SK-N-SH (cell line): Measurements from ENCODE around the gene LMAN2. TPM values are rescaled to one million over a fixed set of nuclear protein-coding genes. Genes with fewer than 3 reads are reported as not detected.
A peak's percentile ranks its signal among the peaks of the same experiment; 100 is the strongest.

Experiments
- CTCF ChIA-PET: fragments of 300-600, 350-600 bp; formaldehyde crosslinking; extraction: SDS; loops from one replicate; lab custom pipeline; 2021; lab: Yijun Ruan, JAX
- POLR2A ChIA-PET: fragments of 350-600 bp; sonication (Branson Sonifier 250); formaldehyde crosslinking; extraction: SDS; loops from one replicate; lab custom pipeline; 2020; ENCODE audit warnings: antibody characterized with exemption, inconsistent platforms; lab: Yijun Ruan, JAX
- DNase-seq: peaks from one replicate; pipeline ENCODE4 v3.0.0; 2012
- H2AFZ ChIP-seq: fragments of 200-600 bp; sonication (generic); 2 replicates; pipeline ENCODE4 v1.8.1; 2016; ENCODE audit warnings: antibody characterized with exemption, mild to moderate bottlenecking, low read depth
- H3F3A ChIP-seq: fragments of 200-600 bp; sonication (generic); replicated peaks from 2 replicates; pipeline ENCODE3; 2016; ENCODE audit warnings: antibody characterized with exemption, mild to moderate bottlenecking; ENCODE audit not compliant: insufficient read depth
- H3K27ac ChIP-seq, 2 experiments: fragments of 200-500 bp in 1 of 2; fragments of 200-600 bp in 1 of 2; sonication (Bioruptor generic) in 1 of 2; sonication (generic), shearing (Covaris generic) in 1 of 2; 2 replicates each; pipeline versions ENCODE4 v1.5.1 to v1.6.1; 2014 to 2016; ENCODE audit warnings: low read depth in 2 of 2, inconsistent platforms in 1 of 2, low read length in 1 of 2, mild to moderate bottlenecking in 1 of 2, mixed read lengths in 1 of 2
- H3K27me3 ChIP-seq: fragments of 200-600 bp; sonication (generic), shearing (Covaris generic); 2 replicates; pipeline ENCODE4 v1.6.1; 2016; ENCODE audit warnings: mixed run types; ENCODE audit not compliant: insufficient read depth
- H3K36me3 ChIP-seq, 2 experiments: fragments of 200-500 bp in 1 of 2; fragments of 200-600 bp in 1 of 2; sonication (Bioruptor generic) in 1 of 2; sonication (generic) in 1 of 2; replicated peaks in 1 of 2; 2 replicates each; pipeline versions ENCODE3 to v1.5.1; 2014 to 2016; ENCODE audit warnings: low read length in 1 of 2, mild to moderate bottlenecking in 1 of 2; ENCODE audit not compliant: insufficient read depth in 2 of 2, control insufficient read depth in 1 of 2
- H3K4me1 ChIP-seq, 2 experiments: fragments of 200-500 bp in 1 of 2; fragments of 200-600 bp in 1 of 2; sonication (Bioruptor generic) in 1 of 2; sonication (generic), shearing (Covaris generic) in 1 of 2; 2 replicates each; pipeline versions ENCODE4 v1.5.1 to v1.6.1; 2014 to 2016; ENCODE audit warnings: low read depth in 1 of 2, low read length in 1 of 2, mixed run types in 1 of 2; ENCODE audit not compliant: insufficient read depth in 2 of 2, control insufficient read depth in 1 of 2
- H3K4me2 ChIP-seq: fragments of 200-600 bp; sonication (generic), shearing (Covaris generic); 2 replicates; pipeline ENCODE4 v1.6.1; 2017; ENCODE audit warnings: mixed run types
- H3K4me3 ChIP-seq, 2 experiments: fragments of 200-500 bp in 1 of 2; fragments of 200-600 bp in 1 of 2; sonication (Bioruptor generic) in 1 of 2; sonication (generic), shearing (Covaris generic) in 1 of 2; 2 replicates each; pipeline versions ENCODE4 v1.5.1 to v1.8.1; 2014 to 2016; ENCODE audit warnings: low read depth in 2 of 2, inconsistent platforms in 1 of 2, low read length in 1 of 2, mild to moderate bottlenecking in 1 of 2, mixed read lengths in 1 of 2, moderate library complexity in 1 of 2
- H3K79me2 ChIP-seq: fragments of 200-600 bp; sonication (generic); 2 replicates; pipeline ENCODE4 v1.8.1; 2017; ENCODE audit warnings: mild to moderate bottlenecking; ENCODE audit not compliant: insufficient read depth
- H3K9ac ChIP-seq: fragments of 200-600 bp; sonication (generic); 2 replicates; pipeline ENCODE4 v1.6.1; 2017; ENCODE audit warnings: mixed run types
- H3K9me2 ChIP-seq: fragments of 200-600 bp; sonication (generic); 2 replicates; pipeline ENCODE4 v1.6.1; 2017; ENCODE audit warnings: mixed run types
- H3K9me3 ChIP-seq: fragments of 200-600 bp; sonication (generic); 2 replicates; pipeline ENCODE4 v1.6.1; 2017; ENCODE audit warnings: mixed run types, mild to moderate bottlenecking, moderate library complexity
- H4K20me1 ChIP-seq: fragments of 200-600 bp; sonication (generic); 2 replicates; pipeline ENCODE4 v1.6.1; 2017; ENCODE audit warnings: mild to moderate bottlenecking, mixed run types; ENCODE audit not compliant: insufficient read depth
- FOXM1 ChIP-seq: IDR thresholded peaks from 2 replicates; pipeline ENCODE4 v1.4.0; 2012; ENCODE audit warnings: low read depth, mild to moderate bottlenecking
- GABPA ChIP-seq: IDR thresholded peaks from 2 replicates; pipeline ENCODE4 v1.4.0; 2012; ENCODE audit warnings: low read depth, mild to moderate bottlenecking
- JUND ChIP-seq: IDR thresholded peaks from 2 replicates; pipeline ENCODE4 v1.4.0; 2012
- MXI1 ChIP-seq: IDR thresholded peaks from 2 replicates; pipeline ENCODE4 v1.6.1; 2012; ENCODE audit warnings: mild to moderate bottlenecking, low read depth, low read length, improper control_type of control experiment
- NFIC ChIP-seq: IDR thresholded peaks from 2 replicates; pipeline ENCODE4 v1.4.0; 2012; ENCODE audit warnings: borderline replicate concordance
- USF1 ChIP-seq: IDR thresholded peaks from 2 replicates; pipeline ENCODE4 v1.4.0; 2012; ENCODE audit warnings: low read depth, borderline replicate concordance
- ZBTB33 ChIP-seq: IDR thresholded peaks from 2 replicates; pipeline ENCODE4 v1.4.0; 2012; ENCODE audit warnings: low read depth, borderline replicate concordance
- WGBS: methylation state at CpG from one replicate; pipeline ENCODE4 v1.1.6; 2017; ENCODE audit warnings: low lambda C conversion rate; 5-methylcytosine and 5-hydroxymethylcytosine counted together
- polyA plus RNA-seq, 3 experiments: library from polyadenylated mRNA; depleted of rRNA; stranded (reverse); fragments of >200 nt; gene quantifications; 2 replicates each; pipeline ENCODE4 v1.2.3, GENCODE V29; 2012

Gene LMAN2
- polyA plus RNA-seq, 1 of the 3 experiments (the other 2 are of a cell fraction): 500 TPM

- WGBS: no CpG with 5 or more reads among the region's 1 CpG
- Histone ChIP-seq H3K4me1 (peaks cover 0 to 7% of the 10 kb centered on the region in 2 experiments; a peak in 1 of 4 replicates), H3K9me2 (no peaks in the 10 kb centered on the region), H3K27me3 (no peaks in the 10 kb centered on the region), H3K9ac (no peak overlapping the region), H2AFZ (no peak overlapping the region), H3F3A (no peaks in the 10 kb centered on the region), H3K79me2 (no peaks in the 10 kb centered on the region; the same call in 1 of the 2 replicates), H4K20me1 (0 out of 2 replicates have a peak, but pooled peaks cover 8% of the 10 kb centered on the region), H3K36me3 (peaks cover 0 to 19% of the 10 kb centered on the region in 2 experiments), H3K9me3 (no peaks in the 10 kb centered on the region), H3K4me3 (no peak overlapping the region), H3K4me2 (no peak overlapping the region), H3K27ac (peak overlapping the region in 1 of 2 experiments; percentile 31; a peak in 2 of 4 replicates)
- TF ChIP-seq JUND (peak; percentile 23; the same call in 1 of the 2 replicates), FOXM1 (no peak)
- ChIA-PET POLR2A (no interaction called here), CTCF (interaction anchor here (1.0 kb wide), 1 partner anchor 16 kb away, joined by 3 read pairs; no protein-coding TSS in a partner anchor)
- DNase-seq: no peak
These were observed 25.5 kb downstream of the LMAN2 start for GRCh38 chr5:177325868-177326381.

GRCh38 chr5:177320879-177321278 is 30.6 kb downstream of the LMAN2 start:
- CTCF ChIA-PET: interaction anchor here (1.0 kb wide), 2 partner anchors 12 to 133 kb away, joined by 4 read pairs; no protein-coding TSS in a partner anchor
- Histone ChIP-seq H3K9ac (no peak overlapping the region), H2AFZ (no peak overlapping the region), H3K27ac (no peak overlapping the region), H4K20me1 (0 out of 2 replicates have a peak, but pooled peaks cover 7% of the 10 kb centered on the region), H3F3A (peaks cover 5% of the 10 kb centered on the region), H3K27me3 (no peaks in the 10 kb centered on the region), H3K4me1 (peaks cover 0 to 2% of the 10 kb centered on the region in 2 experiments; a peak in 1 of 4 replicates), H3K4me2 (no peak overlapping the region), H3K9me2 (no peaks in the 10 kb centered on the region)
- 90% methylated on average over 7 of the region's 7 CpGs for WGBS
- TF ChIP-seq MXI1: no peak
- no peak for TF ChIP-seq NFIC
- TF ChIP-seq USF1: no peak
- TF ChIP-seq ZBTB33: no peak
- TF ChIP-seq GABPA: no peak
- TF ChIP-seq, all 33 proteins: peak for 0
- no peak for DNase-seq
- Histone ChIP-seq H3K36me3 (peaks cover 0 to 8% of the 10 kb centered on the region in 2 experiments), H3K79me2 (no peaks in the 10 kb centered on the region), H3K9me3 (no peaks in the 10 kb centered on the region), H3K4me3 (no peak overlapping the region)
- POLR2A ChIA-PET: no interaction called here
